ENCODE measurements around the gene MARCHF3.

The MARCHF3 gene

DNA sequence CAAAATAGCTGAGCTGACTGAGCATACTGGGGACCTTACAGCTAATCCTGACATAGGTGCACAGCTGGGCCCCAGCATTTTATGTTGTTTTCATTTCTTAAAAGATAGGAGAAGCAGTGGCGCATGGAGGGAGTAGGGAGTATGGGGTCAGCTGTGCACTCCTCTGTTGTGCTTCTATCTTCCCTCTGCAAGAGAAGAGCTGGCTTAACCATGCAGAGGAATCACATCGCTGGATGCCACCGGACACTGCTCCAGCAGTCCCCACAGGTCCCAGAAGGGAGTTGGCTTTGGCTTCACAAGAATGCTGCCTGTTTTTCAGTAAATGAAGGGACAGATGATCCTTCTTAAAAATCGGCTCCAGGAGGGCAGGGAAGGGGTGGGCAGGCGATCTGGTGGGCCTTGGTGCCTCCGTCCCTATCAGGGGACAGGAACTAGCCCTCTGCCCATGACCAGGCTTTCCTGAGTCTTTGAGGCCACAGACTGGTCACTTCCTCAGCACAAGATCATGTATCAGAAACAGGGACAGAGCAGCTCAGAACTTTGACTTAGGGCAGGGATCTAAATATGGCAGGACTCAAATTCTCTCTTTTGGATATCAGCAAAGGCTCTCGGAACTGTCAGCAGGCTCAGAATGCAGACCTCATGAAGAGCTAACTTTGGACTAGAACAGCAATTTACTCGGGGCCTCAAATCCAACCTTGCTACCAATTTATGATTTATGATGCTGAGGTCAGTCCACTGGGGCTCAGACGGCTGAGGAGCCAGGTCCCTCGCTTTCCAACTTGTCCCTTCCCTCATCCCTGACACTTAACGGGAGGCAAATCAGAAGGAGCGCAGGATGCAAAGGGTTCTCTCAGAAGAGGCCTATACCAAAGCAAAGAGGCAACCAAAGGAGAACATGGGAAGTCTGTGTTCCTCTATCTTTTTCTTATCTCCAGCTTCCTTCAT is 47.2 kb downstream of the MARCHF3 start:
- no peak for DNase-seq (ENCODE audit: low read depth)

DNA sequence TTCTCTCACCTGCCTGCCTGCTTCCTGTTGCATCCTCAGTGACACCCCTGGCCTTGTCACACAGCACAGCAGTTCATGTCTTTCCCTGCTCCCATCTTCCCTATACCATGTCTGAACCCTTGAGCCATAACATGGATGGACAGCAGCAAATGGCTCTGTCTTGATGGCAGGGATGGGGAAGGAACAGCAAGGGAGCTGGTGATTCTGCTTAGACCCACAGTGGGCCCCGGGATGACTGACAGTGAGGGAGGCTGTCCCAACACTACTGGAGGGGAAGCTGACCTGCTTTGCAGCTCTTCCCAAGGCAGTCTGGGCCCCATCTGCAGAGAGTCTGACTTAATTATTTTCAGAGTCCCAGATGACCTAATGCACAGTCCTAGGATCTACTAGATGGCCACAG is 48.2 kb downstream of the MARCHF3 start:
- no peak for DNase-seq (ENCODE audit: low read depth)

DNA sequence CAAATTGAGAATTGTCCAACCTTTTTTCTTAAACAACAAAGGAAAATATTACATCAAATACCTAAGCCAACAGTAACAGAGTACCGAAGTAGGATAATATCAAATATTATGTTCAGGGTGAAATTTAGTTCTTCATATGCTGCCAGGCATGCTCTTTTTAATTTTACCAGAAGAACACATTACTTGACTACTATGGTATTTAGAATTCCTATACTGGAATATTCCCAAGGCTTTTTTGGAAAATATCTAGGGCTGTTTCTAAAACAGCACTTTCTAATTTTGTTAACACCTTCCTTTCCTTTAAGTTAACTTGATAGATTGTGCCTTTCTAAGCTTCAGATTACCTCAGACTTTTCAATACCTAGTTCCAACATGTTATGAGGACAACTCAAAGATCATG is 48.7 kb downstream of the MARCHF3 start:
- no peak for DNase-seq (ENCODE audit: low read depth)

DNA sequence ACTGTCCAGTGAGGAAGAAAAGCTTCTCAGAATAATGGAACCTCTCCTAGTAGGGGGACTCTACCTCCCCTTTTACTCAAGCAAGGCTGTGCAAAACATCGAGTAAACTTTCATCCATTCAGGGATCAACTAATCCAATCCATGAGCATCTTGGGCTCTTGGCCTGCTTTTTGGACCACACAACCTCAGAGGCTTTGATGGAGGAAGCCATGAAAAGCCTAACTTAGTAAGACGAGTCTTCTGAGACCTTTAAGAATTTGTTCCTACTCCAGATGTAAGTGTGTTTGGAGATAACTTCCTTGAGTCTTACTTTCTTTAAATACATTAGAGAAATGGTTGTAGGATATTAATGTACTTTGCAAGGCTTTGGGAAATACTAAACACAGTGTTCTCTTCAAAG is 49.1 kb downstream of the MARCHF3 start:
- DNase-seq (ENCODE audit: low read depth): no peak

DNA sequence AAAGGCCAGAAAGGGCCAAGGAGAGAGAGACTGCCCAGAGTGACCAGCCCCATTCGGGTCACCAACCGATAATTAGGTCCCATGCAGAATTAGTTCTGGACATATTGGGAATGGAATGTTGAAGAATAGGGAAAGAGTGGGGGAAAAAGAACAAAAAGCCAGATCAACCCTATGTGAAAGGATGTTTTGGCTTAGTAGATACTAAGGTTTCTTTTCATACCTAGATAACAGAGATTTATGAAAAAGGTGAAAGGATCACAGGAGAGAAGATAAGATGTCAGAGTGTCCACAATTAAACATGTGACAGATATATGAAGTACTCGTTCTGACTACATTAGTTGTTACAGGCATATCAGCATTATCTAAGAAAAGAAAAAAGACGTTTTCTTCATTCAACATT is 52.1 kb downstream of the MARCHF3 start:
- no peak for DNase-seq (ENCODE audit: low read depth)

DNA sequence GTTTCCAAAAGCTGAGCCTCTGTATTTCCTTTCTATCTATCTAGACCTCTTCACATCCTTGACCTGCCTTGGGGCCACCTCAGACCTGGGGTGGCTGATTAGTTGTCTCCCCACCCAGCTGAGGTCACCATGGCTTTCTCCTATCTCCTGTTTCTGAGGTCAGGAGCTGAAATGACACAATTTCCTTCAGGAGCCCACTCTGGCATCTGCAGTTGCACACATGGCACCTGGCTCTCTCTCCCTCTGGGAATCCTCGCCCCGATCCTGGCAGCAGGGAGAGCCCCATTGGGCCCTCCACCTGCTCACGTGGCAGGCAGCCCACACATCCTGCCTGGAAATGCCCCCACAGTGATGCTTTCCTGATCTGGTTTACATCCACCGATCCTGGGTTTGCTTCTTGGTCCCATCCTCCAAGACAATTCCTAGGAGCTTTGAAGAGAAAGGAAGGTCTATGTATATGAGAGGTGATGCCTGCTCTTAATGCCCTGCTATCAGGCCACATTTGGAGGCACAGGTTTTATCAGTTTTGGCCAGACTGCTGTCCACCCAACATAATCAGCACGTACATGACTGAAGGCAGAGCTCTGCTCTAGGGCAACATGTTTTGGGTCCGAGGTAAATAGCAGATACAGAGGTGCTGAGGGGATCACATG is 53.7 kb downstream of the MARCHF3 start:
- no peak for DNase-seq (ENCODE audit: low read depth)

DNA sequence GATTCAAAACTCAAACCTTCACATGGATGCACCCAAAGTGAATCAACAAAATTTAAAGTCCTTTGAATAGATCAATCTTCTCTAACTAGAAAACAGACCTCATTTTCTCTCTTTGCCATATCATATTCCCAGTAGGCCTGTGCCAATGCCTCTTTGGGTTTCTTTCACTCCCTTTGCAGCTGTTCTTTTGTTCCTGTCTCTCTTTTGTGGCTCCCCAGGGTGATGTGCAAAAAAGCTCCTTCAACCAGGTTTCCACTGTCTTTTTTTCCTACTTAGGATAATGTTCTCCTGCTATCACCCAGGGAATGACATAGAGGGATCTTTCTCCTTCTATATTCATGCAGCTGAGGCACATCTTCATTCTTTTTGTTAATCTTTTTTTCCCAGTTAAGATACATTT is 54.6 kb downstream of the MARCHF3 start:
- no peak for DNase-seq (ENCODE audit: low read depth)

DNA sequence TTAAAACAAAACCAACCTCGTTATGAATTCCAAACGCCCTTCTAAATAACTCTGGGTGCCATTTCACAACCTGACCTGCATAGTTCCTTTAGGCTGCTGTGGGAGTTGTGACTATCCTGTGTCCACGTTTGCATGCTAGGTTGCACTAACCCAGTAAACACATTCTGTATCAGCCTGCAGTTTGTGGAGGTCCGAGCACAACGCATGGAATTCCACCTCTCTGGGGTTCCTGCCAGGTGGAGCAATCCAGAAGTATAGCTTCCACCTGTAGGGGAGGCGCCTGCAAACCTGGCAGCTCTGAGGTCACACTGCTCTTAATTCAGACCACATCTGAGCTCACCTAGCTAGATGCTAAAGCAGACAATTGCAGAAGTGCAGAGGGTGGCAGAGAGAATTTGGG is 57.2 kb downstream of the MARCHF3 start:
- no peak for DNase-seq (ENCODE audit: low read depth)

DNA sequence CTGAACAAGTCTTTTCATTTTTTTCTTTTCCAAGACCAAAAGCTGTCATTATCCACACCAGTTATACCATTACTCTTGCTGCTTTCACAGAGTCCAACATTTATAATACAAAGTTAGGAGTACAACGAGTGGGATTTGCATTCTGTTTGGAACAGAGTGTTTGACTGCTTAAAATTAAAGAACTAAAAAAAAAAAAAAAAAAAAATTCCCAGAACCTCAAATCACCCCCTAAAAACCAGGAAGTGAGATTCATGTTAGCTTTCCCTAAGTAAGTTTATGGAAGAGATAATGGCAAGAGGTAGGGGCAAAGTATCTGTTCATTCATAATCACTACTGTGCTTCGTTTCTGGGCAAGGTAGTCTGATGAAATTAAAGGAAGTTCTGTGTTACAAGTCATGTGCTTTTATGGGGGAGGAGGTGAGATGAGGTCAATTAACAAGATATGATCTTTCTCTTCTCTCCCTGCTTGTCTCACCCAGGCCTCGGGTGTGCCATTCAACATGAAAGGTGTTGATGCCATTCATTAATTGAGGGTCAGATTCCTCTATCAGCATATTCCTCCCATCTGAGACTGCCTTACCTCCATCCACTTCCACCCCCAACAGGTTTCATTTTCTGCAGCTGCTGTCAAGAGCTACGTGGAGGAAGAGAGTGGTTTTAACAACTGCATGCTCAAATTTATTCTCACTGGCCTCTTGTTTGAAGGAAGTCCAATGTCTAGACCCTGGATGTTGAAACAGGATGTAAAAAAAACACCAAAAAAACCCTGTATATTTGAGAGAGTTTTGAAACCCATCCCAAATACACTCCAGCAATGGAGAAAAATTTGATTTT is 58.1 kb downstream of the MARCHF3 start:
- DNase-seq (ENCODE audit: low read depth): no peak

DNA sequence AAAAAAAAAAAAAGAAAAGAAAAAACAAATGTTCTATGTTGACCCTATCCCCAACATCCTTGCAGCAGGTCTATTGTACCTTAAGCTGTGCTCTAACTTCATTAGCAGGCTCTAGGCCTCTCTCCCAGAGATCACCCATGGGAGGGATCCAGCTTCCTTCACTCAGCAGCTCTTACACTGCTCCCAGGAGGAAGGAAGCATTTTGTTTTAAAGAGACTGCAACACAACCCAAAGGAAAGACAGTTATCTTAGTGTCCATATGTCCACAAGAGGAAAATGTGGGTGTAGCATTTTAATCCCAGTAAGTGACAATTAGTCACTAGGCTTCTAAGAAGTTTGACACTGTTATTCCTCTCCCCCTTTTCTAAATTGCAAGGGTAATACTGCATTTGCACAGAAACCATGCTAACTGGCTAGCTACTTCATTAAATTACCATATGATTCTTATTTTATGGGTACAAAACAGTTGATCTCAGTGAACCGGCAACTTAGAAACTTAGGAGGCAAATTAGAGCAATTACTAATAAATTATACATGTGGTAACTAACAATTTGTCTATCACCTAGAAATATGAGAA is 58.8 kb downstream of the MARCHF3 start:
- no peak for DNase-seq (ENCODE audit: low read depth)

DNA sequence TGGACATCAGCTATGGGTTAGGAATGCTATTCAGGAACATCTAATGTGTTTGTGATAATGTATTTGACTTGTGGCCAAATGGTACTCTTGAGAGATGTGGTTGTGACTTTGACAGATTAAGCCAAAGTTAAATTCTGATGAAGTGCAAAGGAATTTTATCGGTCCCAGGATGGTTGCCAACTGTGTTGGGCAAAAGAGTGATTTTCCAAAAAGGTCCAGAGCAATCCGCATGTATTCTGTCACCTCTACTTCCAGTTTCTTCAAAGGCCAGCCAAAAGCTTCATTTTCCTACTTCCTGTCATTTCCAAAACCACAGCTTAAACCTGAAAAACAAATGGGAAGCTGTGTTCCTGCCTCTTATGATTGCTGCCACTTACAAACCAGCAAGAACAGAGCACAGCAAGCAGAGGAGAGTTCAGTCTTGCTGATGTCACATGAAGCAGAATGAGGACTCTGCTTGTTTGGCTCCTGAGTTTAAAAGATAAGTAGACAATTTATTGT is 59.8 kb downstream of the MARCHF3 start:
- DNase-seq (ENCODE audit: low read depth): peak; percentile 90

DNA sequence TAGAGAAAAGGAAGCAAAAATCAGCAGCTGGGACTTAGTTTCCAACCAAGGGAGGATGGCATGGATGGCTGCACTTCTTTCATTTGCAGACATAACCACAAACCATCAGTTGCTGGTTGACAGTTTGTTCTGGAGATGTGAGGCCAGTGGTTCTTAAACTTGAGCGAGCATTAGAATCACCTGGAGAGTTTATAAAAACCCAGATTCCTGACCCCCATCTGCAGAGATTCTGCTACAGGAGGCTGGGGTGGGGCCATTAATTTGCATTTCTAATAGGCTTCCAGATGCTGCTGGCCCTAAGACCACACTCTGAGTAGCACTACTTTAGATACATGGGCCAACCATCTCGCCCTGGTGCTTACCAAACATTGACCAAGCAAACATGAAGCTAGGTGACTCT is 60.8 kb downstream of the MARCHF3 start:
- DNase-seq (ENCODE audit: low read depth): no peak

DNA sequence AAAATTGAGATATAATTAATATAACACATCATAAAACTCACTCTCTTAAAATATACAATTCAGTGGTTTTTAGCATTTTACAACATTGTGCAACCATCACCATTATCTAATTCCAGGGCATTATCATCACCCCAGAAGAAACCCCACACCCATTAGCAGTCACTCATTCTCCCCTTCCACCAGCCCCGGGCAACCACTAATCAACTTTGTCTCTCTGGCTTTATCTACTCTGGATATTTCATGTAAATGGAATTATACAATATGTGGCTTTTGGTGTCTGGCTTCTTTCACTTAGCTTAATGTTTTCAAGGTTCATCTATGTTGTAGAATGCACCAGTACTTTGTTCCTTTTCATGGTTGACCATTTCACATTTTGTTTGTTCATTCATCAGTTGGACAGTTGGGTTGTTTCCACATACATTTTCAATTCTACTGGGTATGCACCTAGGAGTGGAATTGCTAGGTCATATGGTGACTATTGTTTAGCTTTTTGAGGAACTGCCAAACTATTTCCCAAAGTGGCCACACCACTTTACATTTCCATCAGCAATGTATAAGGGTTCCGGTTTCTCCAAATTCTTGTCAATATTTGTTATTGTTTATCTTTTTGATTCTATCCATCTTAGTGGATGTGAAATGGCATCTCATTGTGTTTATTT is 62.4 kb downstream of the MARCHF3 start:
- peak; percentile 55 for DNase-seq (ENCODE audit: low read depth)

DNA sequence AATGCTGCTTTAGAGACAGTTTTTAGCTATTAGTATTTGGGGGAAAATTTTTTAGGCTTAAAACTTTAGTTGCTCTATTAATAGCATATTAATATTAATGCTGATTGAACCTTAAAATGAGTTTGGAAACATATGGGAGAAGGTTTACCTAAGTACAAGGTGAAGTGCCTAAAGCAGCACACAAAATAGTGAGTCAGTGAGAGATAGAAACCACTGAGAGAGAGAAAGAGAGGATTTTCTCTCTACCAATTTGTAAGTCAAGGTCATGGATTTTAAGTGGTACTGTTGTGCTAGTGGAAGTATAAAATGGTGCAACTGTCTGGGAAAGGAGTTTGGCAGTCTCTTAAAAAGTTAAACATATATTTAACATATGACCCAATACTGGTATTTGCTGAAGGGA is 64.9 kb downstream of the MARCHF3 start:
- DNase-seq (ENCODE audit: low read depth): no peak

DNA sequence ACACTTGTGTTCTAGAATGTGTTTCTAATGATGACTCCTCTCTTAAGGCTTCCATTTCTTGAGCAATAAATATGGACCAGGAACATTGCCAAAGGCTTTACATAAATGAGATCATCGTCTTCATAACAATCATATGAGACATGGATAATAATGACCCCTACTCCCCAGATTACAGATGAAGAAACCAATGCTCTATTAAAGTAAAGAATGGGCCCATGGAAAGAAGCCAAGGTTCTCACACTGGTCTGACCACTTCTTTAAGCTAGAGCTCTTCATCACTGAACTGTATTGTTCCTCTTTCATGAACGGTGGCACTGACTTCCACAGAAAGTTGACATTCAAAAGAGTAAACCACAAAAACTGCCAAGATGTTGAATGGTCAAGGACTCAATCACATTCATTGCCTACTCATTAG is 65.3 kb downstream of the MARCHF3 start:
- peak; percentile 94 for DNase-seq (ENCODE audit: low read depth)

DNA sequence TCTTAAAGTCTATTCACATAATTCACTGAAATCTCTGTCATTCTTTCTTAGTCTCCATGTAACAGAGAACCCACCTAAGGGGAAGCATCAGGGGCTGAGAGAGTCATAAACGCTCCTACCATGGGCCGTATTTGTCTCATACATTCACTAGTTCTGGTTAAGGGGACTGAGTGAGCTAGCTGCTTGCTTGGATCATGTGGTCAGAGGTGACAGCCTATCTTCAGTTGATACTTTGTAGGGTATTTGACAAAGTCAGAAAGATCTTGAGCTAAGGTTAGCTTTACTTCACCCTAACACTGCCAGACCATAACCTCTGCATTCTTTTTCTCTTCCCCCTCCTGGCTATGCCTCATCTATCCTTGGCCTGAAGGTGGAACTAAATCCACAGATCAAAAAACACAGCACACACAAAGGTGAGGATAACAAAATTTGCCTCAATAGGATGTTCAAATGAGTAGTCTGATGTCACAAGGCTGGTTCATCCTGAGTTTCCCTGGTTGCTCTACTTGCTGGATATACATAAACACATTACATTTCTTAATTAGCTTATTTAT is 66.5 kb downstream of the MARCHF3 start:
- DNase-seq (ENCODE audit: low read depth): no peak

DNA sequence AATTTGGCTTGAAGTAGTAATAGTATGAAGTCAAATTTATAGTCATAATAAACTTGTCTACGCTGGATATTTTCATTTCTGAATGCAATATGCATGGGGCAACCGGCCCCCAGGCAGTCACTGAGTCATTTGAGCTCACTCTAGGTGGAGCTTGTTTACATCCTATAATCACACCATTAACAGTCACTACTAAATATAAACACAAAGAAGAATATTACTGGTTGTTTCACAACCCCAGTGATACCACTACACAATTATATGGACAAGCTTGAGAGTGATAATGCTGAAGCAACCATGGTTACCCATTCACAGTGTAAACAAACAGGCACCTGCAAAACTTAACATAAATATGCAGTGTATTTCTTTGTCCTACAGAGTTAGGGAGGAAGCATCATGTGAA is 68.7 kb downstream of the MARCHF3 start:
- peak; percentile 43 for DNase-seq (ENCODE audit: low read depth)

DNA sequence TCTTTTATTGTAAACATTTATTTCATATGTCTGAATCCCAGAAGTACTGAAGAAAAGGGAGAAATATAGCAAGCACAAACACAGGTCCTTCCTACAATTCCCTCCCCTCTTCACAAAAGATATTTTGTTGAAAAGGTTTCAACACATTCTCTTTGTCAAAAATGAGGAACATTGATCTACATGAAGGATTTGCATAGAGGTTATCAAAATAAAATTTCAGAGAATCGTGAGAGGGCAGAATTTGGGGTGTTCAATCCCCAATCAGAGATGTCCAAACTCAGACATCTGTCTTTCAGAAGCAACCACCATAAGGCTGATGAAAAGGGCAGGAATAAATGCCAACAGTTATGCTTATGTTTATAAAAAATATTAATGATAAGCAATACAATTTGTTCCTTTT is 69.2 kb downstream of the MARCHF3 start:
- no peak for DNase-seq (ENCODE audit: low read depth)

DNA sequence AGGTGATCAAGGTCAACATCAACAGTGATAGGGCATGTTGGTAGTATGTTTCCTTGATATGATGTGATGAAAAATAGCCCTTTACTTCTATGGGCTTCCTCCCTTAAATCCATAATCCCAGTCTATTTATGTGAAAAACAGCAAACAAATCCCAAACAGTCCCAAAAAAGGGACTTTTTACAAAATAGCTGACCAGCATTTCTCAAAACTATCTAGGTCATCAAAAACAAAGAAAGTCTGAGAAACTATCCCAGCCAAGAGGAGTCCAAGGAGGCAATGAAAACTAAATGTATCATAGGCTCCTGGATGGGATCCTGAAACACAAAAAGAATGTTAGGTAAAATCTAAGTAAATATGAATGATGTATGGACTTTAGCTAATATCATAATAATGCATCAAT is 71.2 kb downstream of the MARCHF3 start:
- DNase-seq (ENCODE audit: low read depth): no peak

DNA sequence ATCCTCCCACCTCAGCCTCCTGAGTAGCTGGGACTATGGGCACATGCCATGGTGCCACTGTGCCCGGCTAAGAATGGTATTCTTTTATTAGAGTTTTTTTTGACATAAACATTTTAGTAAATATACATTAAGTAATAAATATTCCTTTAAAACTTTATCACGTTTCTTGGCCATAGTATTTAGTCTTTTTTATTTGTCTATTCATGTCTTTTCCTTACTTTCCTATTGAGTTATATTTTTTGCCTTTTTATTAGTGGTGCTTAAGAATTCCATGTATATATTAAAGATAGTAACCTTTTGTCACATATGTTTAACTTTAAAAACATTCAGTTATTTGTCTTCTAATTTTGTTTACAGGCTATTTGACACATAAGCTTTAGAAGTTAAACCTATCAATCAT is 73.4 kb downstream of the MARCHF3 start:
- DNase-seq (ENCODE audit: low read depth): no peak

DNA sequence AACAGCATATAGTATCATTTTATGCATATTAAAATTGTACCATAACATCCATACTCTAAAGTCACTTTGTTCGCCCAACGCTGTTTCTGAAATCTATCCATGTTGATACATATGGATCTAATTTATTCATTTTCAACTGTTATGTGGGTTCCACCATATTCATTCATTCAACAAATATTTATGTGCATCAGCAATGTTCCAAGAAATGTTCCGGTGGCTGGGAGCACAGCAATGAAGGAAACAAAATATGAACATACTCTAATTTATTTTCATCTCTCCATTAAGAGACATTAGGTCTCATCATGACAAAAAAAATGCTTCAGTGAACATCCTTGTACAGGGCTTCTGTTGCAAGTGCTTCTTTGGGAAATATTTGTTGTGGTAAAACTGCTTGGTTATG is 75.4 kb downstream of the MARCHF3 start:
- DNase-seq (ENCODE audit: low read depth): no peak

All from EH (cell line).